ENCODE measurements around the gene C2orf76. TPM values are rescaled to one million over a fixed set of nuclear protein-coding genes. Genes with fewer than 3 reads are reported as not detected.
"Not testable (repeated sequence)": the region's sequence is repeated elsewhere in the genome, so short reads cannot be mapped to it uniquely, and the experiment has no call there.

The C2orf76 gene
- total RNA-seq, 1 experiment from 2014 or later = 18.6 TPM

DNA sequence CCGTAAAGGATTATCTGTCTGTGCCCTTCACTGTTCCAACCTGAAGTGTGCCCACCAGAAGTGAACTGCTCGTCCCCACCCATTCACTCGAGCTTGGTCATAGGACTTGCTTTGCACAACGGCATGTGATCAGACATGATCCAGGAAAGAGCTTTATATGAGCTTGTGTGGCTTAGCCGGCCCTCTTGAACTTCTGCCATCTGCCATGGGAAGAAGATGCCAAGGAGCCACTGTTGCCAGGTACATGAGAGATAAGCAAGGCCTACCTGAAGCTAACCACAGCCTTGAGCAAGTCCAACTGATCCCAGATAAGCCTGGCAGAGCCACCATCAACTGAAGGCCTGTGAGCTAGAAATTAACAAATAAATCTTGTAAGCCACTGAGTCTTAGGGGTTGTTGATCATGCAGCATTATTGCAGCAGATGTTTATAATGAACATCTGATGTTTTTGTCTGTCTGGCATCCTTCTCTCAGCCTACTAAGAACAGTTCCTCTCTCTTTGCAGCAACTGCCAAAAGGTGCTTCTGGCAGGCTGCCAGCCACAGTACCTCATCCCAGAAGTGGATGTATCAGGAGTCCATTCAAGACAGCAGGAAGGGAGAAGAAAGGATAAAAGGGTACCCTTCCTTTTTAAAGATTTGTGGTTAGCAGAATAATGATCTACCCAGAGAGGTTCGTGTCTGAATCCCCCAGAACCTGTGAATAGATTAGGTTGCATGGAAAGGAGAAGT is 16.9 kb upstream of the C2orf76 start:
- in situ Hi-C loops (cut with HindIII; ENCODE audit: low sequenced_read_pairs) = no loop called here
- peak; percentile 84 for DNase-seq (ENCODE audit: low spot score)

DNA sequence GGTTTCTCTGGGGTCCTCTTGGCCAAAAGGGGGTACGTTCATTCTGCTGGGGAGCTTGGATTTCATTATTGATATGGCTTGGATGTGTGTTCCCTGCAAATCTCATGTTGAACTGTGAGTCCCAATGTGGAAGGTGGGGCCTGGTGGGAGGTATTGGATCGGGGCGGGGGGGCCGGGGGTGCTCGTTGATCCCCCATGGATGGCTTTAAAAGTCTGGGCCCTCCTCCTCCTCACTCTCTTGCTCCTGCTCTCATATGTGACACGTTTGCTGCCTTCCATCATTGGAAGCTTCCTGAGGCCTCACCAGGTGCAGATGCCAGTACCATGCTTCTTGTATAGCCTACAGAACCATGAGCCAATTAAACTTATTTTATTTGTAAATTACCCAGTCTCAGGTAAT is 11.9 kb upstream of the C2orf76 start:
- no peak for DNase-seq (ENCODE audit: low spot score)
- in situ Hi-C loops (cut with HindIII; ENCODE audit: low sequenced_read_pairs) = no loop called here

DNA sequence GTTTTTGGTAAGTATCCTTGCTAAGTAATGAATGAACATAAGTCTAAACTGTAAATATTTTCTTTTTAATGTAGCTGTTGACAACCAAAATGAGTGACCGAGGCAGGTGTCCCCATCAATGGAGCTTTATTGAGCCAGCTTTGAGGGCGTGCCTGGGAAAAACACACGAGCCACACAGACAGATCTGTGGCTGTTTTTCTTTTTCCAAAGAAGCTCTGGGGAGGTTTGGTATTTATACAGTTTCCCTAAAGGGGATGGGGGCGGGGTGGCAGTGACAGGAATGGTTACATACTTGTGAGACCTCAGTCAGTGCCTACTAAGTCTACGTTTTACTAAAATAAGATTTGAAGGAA is 11.3 kb upstream of the C2orf76 start:
- DNase-seq (ENCODE audit: low spot score) = no peak
- in situ Hi-C loops (cut with HindIII; ENCODE audit: low sequenced_read_pairs) = no loop called here

DNA sequence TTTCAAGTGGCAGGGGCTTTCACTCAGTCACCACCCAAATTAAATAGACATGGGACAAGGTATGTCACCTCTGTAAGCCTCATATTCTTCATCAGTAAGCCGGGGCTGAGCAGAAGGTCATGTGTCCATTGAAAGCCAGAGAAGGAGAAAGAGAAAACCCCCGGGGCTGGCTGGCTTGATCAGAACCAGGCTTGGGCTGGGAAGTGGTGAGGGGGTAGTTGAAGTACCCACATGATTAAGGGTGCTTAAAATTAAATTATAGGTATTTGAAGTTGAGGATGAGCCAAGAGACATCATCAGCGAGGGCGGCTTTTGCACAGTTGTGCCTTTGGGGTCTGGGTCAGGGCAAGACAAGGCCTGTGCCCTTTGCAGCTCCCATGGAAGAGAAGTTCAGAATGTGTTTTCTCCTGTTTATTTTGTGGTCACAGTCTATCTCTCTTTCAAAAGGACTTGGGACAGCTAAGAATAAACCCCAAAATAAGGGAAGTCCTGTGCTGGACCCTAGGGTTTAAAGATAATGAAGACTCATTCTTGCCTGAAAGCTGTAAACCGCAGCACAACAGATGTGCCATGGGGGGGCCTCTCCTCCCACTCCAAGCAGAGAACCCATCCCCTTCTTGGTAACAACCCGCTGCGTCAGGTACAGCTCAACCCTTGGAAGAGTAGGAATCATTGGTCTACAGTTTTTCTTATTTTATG is 10.8 kb upstream of the C2orf76 start:
- in situ Hi-C loops (cut with HindIII; ENCODE audit: low sequenced_read_pairs) = no loop called here
- DNase-seq (ENCODE audit: low spot score) = no peak

DNA sequence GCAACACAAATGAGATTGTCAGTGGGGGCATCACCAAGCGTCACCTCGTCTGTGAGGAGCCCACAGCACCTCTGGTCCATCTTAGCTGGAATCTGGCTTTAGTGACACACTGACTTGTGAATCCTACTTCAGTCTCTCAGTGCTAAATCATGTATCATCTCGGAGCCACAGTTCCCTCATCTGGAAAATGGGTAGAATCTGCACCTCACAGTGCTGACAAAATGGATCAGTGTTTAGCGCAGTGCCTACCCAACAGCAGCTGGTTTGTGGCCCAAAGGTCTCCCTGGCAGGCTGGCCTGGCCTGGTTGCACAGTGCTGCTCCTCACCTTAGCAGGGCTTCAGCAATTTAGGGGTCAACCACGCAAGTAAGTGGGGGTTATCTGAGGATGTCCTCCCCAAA is 10.2 kb upstream of the C2orf76 start:
- no peak for DNase-seq (ENCODE audit: low spot score)
- in situ Hi-C loops (cut with HindIII; ENCODE audit: low sequenced_read_pairs) = no loop called here

DNA sequence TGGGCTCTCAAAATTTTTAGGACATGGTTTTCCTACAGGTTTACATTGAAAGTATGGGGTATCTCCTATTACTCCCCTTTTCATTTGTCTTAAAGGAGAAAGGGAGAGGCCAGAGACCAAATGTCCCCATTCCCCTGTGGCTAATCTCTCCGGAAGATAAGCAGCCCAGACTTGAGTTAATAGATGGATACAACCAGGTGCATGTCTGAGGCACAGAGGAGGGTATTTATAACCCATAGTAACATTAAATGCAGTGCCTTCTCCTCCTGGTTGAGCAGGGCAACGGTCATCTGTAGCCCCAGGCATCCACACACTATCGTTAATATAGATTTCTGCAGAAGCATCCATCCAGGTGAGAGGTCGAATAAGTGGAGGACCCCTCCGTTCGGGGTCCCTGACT is 9.8 kb upstream of the C2orf76 start:
- DNase-seq (ENCODE audit: low spot score); in situ Hi-C loops (cut with HindIII; ENCODE audit: low sequenced_read_pairs): not testable (repeated sequence)

DNA sequence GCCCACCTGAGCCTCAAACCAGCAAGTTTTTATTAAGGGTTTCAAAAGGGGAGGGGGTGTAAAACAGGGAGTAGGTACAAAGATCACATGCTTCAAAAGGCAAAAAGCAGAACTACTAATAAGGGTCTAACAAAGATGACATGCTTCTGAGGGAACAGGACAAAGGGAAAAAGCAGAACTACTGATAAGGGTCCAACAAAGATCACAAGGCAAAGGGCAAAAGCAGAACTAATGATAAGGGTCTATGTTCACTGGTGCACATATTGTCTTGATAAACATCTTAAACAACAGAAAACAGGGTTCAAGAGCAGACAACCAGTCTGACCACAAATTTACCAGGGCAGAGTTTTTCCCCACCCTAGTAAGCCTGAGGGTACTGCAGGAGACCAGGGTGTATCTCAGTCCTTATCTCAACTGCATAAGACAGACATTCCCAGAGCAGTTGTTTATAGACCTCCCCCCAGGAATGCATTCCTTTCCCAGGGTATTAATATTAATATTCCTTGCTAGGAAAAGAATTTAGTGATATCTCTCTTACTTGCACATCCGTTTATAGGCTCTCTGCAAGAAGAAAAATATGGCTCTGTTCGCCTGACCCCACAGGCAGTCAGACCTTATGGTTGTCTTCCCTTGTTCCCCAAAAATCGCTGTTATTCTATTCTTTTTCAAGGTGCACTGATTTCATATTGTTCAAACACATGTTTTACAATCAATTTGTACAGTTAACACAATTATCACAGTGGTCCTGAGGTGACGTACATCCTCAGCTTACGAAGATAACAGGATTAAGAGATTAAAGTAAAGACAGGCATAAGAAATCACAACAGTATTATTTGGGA is 7.5 kb upstream of the C2orf76 start:
- DNase-seq (ENCODE audit: low spot score); in situ Hi-C loops (cut with HindIII; ENCODE audit: low sequenced_read_pairs): not testable (repeated sequence)

DNA sequence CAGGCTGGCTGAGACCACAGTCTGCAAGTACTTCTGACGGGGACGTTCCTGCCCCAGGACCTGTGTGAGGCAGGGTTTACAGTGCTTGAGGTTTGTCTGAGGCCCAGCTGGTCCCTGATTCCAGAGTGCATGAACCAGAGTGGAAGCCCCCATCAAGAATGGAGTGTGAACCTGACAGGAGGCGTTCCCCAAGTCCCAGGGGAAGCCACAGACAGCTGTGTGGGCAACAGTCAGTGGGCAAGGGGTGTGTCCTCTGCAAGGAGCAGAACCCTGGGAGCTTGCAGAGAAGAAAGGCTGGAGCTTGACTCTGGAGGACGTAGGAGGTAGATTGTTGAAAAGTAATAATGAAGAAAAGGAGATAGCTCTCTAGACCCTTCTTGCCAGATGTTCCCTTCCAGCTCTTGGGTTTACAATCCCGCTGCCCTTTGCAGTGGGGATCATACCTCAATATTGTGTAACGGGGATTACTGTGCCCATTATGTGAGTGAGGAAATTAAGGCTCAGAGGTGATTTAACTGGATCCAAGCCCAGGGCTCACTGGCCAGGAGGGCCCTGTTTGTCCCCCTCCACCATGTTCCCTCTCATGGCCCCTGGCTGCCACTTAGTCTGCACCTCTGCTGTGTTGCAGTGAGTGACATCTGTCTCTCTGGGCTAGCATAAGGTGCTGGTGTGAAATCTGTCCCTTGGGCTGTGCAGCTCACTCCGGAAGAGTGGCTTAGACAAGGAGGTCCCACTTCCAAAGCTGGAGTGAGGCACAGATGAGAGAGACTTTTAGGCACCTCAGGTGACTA is 6.3 kb upstream of the C2orf76 start:
- in situ Hi-C loops (cut with HindIII; ENCODE audit: low sequenced_read_pairs) = no loop called here
- no peak for DNase-seq (ENCODE audit: low spot score)

DNA sequence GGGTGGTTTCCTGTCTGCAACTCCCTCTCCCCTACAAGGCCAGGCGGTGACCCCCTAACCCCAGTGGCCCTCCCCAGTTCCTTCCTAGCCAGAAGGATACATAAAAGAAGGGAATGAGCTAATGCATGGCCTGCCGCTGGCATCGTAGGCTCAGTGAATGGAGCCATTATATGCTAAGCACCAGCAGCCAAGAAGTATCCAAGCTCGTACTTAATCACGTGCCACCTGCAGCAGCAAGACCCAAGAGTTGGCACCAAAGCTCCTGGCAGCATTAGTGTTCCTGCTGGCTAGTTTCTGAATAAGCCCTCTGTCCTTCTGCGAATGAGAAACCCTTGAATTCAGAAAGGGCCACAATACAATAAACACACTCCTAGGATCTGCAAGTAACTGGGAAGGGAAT is 4.5 kb upstream of the C2orf76 start:
- DNase-seq (ENCODE audit: low spot score) = peak; percentile 72
- in situ Hi-C loops (cut with HindIII; ENCODE audit: low sequenced_read_pairs) = no loop called here

DNA sequence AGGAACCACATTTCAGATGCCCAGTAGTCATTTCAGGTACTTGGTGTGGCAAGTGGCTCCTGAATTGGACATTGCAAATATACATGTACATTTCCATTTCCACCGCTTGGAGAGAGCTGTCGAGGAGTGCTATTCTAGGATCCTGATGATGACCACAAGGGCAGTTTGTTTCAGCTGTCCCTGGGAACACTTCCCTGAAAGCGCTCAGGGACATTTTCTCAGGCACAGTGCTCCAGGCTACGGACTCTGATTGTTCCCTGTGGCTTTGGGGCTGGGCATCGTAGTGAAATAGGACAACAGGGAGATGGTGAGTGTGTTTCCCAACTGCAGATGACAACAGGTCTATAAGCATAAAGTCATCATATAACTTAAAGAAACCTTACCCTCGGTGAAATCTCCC is 3.2 kb upstream of the C2orf76 start:
- in situ Hi-C loops (cut with HindIII; ENCODE audit: low sequenced_read_pairs) = no loop called here
- no peak for DNase-seq (ENCODE audit: low spot score)

DNA sequence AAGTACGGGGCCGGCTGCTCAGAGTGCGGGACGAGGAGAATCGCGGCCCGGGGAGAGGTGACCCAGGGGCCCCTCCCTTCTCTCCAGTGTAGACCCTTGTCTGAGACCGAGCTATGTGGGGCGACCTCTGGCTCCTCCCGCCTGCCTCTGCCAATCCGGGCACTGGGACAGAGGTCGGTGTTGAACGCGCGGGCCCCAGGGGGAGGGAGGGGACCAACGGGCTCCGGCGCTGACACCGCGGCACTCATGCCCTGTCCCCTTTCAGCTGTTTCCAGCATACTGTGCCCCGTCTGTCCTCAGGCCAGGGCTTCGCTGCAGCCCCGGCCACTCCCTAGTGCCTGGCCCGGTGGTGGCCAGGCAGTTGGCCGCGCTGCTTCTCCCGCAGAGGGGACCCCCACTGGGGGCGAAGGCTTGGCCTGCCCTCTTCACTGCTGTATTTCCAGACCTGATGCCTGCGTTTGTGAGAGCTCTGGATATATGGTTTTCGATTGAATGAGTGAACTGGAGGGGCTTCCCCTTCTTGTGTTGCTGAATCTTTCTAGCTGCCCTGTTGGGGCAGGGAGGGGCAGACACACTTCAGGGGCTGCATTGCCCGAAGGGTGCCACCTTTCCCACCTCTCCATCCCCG is 952 bp upstream of the C2orf76 start:
- peak; percentile 51 for DNase-seq (ENCODE audit: low spot score)
- in situ Hi-C loops (cut with HindIII; ENCODE audit: low sequenced_read_pairs) = no loop called here

DNA sequence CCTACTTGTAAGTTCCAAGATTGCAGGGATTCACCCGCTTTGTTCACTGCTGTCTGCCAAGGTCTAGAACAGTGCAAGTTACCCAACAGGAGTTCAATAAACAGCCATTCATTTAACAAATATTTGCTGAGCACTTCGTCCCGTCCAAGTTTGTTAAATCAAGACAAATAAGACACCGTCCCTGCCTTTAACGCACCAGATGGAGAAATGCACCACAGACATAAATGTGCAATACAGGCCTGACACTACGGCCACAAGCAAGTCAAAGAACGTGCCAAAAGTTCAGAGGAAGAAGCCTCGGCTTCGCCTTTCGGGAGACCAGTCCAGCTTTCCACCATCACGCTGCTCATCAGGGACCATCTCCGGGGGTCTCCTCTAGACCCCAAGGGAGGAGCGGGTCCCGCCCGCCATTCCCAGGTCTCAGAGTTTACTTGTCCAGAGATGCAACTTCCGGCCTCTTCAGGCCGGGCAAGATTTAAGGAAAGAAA is 429 bp downstream of the C2orf76 start:
- in situ Hi-C loops (cut with HindIII; ENCODE audit: low sequenced_read_pairs) = no loop called here
- peak; percentile 51 for DNase-seq (ENCODE audit: low spot score)

DNA sequence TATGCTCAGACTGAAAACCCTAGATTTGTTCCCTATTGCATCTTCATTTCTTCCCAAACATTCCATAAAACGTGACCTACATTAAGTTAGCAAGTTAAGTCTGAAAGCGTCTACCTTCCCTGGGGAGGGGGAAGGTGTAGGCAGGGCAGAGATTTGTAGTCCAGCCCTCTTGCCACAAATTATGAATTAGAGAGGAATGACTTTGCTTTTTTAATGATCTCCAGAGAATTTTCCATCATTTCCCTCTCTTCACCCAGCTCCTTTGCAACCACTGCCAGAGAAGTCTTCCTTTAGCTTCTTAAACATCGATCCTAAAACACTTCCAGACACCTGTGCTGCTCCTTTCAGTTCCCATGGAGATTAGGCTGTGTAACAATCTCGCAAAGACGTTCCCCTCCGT is 1.2 kb downstream of the C2orf76 start:
- DNase-seq (ENCODE audit: low spot score) = no peak
- in situ Hi-C loops (cut with HindIII; ENCODE audit: low sequenced_read_pairs) = no loop called here

DNA sequence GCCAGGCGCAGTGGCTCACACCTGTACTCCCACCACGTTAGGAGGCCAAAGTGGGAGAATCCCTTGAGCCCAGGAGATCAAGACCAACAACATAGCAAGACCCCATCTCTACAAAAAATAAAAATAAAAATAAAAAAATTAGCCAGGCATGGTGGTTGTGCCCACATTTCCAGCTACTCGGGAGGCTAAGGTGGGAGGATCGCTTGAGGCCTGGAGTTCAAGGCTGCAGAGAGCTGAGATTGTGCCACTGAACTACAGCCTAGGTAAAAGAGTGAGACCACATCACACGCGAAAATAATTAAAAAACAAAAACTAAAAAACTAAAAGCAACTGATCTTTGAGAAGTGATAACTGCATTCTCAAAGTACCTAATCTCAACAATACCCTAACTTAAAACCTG is 1.8 kb downstream of the C2orf76 start:
- DNase-seq (ENCODE audit: low spot score) = no peak

DNA sequence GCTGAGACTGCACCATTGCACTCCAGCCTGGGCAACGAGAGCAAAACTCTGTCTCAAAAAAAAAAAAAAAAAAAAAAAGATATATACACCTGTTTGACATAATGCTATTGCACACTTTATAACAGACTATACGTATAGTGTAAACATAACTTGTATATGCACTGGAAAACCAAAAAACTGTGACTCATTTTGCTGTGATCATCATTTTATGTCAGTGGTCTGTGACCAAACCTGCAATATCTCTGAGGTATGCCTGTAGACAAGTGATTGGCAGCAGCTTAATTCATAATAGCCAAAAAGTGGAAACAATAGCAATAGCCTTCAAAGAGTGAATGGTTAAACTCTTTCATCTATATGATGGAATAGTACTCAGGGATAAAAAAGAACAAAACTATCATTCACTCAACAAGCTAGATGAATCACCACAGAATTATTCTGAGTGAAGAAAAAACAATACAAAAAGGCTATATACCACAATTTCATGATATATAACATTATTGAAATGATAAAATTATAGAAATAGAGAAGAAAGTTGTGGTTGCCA is 6.1 kb downstream of the C2orf76 start:
- DNase-seq (ENCODE audit: low spot score) = no peak
- in situ Hi-C loops (cut with HindIII; ENCODE audit: low sequenced_read_pairs) = no loop called here

More for the DNA sequence above, 1.8 kb downstream of the C2orf76 start:
- in situ Hi-C loops (cut with HindIII; ENCODE audit: low sequenced_read_pairs) = no loop called here

DNA sequence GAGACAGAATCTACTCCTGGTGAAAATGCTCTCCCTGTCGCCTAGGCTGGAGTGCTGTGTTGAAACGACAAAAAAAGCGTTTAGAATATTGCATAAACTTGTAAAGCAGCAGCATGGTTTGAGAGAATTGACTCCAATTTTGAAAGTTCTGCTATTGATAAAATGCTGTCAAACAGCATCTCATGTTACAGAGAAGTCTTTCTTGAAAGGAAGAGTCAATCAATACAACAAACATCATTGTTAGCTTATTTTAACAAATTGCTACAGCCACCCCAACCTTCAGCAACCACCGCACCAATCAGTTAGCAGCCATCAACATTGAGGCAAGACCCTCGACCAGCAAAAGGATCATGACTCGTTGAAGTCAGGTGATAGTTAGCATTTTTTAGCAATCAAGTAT is 6.9 kb downstream of the C2orf76 start:
- DNase-seq (ENCODE audit: low spot score) = no peak
- in situ Hi-C loops (cut with HindIII; ENCODE audit: low sequenced_read_pairs) = no loop called here

DNA sequence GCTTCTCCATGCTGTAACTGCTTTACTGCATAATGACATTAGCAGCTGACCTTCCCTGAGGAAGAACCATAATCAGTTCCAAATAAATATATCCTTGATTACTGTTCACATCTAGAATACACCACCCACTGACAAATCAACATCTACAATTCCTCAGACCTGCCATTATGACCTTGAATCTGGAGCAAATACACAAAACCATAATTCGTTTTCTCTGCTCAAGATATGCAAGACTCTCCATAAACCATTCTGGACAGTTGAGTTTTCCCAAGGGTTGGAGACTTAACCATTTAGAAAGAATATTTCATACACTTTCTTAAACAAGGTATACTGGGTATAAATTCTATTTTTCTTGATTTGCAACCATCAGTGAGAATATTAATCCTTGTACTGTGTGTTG is 11.8 kb downstream of the C2orf76 start:
- no peak for DNase-seq (ENCODE audit: low spot score)
- in situ Hi-C loops (cut with HindIII; ENCODE audit: low sequenced_read_pairs) = no loop called here

DNA sequence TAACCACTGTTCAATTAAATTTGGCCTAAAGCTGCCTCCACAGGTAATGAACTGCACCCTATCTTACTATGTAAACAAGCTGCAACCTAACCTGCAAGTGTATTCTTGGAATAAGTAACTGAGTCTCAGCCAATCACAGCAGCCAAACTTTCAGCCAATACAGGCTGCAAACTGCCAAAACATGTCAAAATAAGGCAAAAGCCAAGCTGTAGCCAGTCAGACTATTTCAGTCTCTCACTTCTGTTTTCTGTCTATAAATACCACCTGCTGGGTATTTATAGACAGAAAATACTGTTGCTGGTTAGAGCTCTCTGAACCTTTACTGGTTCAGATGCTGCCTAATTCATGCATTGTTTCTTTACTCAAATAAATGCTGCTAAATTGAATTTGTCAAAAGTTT is 14.3 kb downstream of the C2orf76 start:
- in situ Hi-C loops (cut with HindIII; ENCODE audit: low sequenced_read_pairs) = no loop called here
- DNase-seq (ENCODE audit: low spot score) = no peak
